Measurements from ENCODE around the gene EVA1A. TPM values are rescaled to one million over a fixed set of nuclear protein-coding genes. Genes with fewer than 3 reads are reported as not detected.

EVA1A gene
- total and polyA plus RNA-seq, 2 of the 8 experiments (the other 6 are each of a cell fraction or from before 2014, with no cell fraction given): 2.4 to 4.3 TPM

DNA sequence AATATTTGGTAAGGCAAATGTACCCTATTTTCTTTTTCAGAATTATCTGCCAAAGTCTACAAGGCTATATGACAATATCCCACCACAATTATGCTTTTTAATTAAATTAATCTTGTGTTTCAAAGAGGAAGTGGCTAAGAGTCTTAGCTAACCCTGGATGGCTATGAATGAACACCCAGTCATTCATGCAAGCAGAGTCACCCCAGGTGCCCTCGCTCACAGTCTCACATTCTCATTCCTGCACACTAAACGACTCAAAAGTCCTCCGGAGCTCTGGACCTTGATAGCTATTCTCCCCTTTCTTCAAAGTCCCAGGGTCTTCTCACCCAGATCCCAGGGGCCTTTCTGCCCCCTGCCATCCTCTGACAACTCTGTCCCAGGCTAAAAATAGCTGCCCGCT, 43.7 kb upstream of the EVA1A start:
- no peak overlapping the region for H2BK5ac ChIP-seq (ENCODE audit: low read depth, low read length)
- no peak overlapping the region for H3K27ac ChIP-seq (ENCODE audit: low read depth, low read length)
- no peak overlapping the region for H4K8ac ChIP-seq (ENCODE audit: extremely low read depth, insufficient read depth, low read length)
- DNase-seq (ENCODE audit: low read depth in 1 of 2, low spot score in 2 of 2) (no peak), FAIRE-seq (no peak)
- H2BK15ac ChIP-seq (ENCODE audit: low read length): no peak overlapping the region
- ChIA-PET CTCF (ENCODE audit: partially characterized antibody) (interaction anchor here (1.2 to 5.8 kb wide), 4 partner anchors 9 to 539 kb away, joined by 3 to 54 read pairs (median 6); no protein-coding TSS in a partner anchor), POLR2A (ENCODE audit: partially characterized antibody) (no interaction called here)
- H3K56ac ChIP-seq (replicated peaks; ENCODE audit: insufficient read length, low read depth, low read length): no peak overlapping the region
- H4K5ac ChIP-seq (ENCODE audit: insufficient read length, low read depth, low read length): no peak overlapping the region
- no peak overlapping the region for H3K9ac ChIP-seq (replicated peaks in 1 of 4; ENCODE audit: extremely low read depth in 1 of 4, low read depth in 3 of 4, low read length in 3 of 4)
- no peak overlapping the region for H3K4me2 ChIP-seq (ENCODE audit: insufficient read depth in 1 of 2, low read depth in 2 of 2, low read length in 2 of 2)
- no peaks in the 10 kb centered on the region; a peak in 2 of 7 replicates for H3K27me3 ChIP-seq (replicated peaks in 1 of 4; ENCODE audit: control insufficient read depth in 3 of 4, extremely low read depth in 1 of 4, insufficient read depth in 3 of 4, low read length in 3 of 4)
- no peak overlapping the region for H2BK20ac ChIP-seq (ENCODE audit: low read length)
- H2AK5ac ChIP-seq (ENCODE audit: low read depth, low read length): no peak overlapping the region
- H3K18ac ChIP-seq (ENCODE audit: extremely low read depth, low read length): no peak overlapping the region
- H3K9me3 ChIP-seq (ENCODE audit: insufficient read depth in 2 of 2, low read depth in 1 of 2, low read length in 1 of 2): no peaks in the 10 kb centered on the region
- WGBS, 2 experiments (ENCODE audit: extremely low coverage in 1 of 2, insufficient coverage in 1 of 2, insufficient read length in 1 of 2, insufficient replicate concordance in 2 of 2, low coverage in 1 of 2, low lambda C conversion rate in 2 of 2, missing lambda C conversion rate in 1 of 2): 75% methylated on average over 4 of the region's 4 CpGs; no CpG with 5 or more reads in 1 of the 2 experiments
- H2BK12ac ChIP-seq (ENCODE audit: low read depth, low read length): no peak overlapping the region
- H3K79me1 ChIP-seq (ENCODE audit: low read depth, low read length): no peaks in the 10 kb centered on the region
- peaks cover 0 to 4% (median 2%) of the 10 kb centered on the region in 4 experiments; a peak in 4 of 7 replicates for H3K4me1 ChIP-seq (replicated peaks in 1 of 4; ENCODE audit: control insufficient read depth in 3 of 4, insufficient read depth in 4 of 4, low read length in 3 of 4)
- no peak overlapping the region for H3K4me3 ChIP-seq (ENCODE audit: extremely low read depth in 1 of 4, insufficient read depth in 2 of 4, low read depth in 3 of 4, low read length in 4 of 4)
- H4K91ac ChIP-seq (replicated peaks; ENCODE audit: insufficient read length, low read length): no peak overlapping the region
- no peak overlapping the region for H2BK120ac ChIP-seq (replicated peaks; ENCODE audit: low read depth, low read length)
- no peak overlapping the region for H3K4ac ChIP-seq (replicated peaks; ENCODE audit: insufficient read length, low read depth, low read length)
- H3K14ac ChIP-seq (ENCODE audit: insufficient read length): no peak overlapping the region
- H2AFZ ChIP-seq (ENCODE audit: low read length): no peak overlapping the region
- no peaks in the 10 kb centered on the region for H3K23me2 ChIP-seq (ENCODE audit: low read depth, low read length)
- no peak overlapping the region for H3K23ac ChIP-seq (ENCODE audit: insufficient read length)
- H4K20me1 ChIP-seq (replicated peaks in 1 of 2; ENCODE audit: control insufficient read depth in 1 of 2, insufficient read depth in 2 of 2, low read length in 2 of 2): no peaks in the 10 kb centered on the region
- no peaks in the 10 kb centered on the region; a peak in 1 of 8 replicates for H3K36me3 ChIP-seq (ENCODE audit: control insufficient read depth in 2 of 4, insufficient read depth in 4 of 4, low read length in 3 of 4)
- no peaks in the 10 kb centered on the region for H3K79me2 ChIP-seq (ENCODE audit: control insufficient read depth in 1 of 2, insufficient read depth in 2 of 2, low read length in 2 of 2)
- no peak for TF ChIP-seq MAFK (IDR thresholded peaks at IDR 0.05; ENCODE audit: low read depth, low read length)

Data from H1 (cell line).